ENCODE measurements around the gene TMEM181. TPM values are rescaled to one million over a fixed set of nuclear protein-coding genes. Genes with fewer than 3 reads are reported as not detected.
A peak's percentile ranks its signal among the peaks of the same experiment; 100 is the strongest.

TMEM181 gene
- total and polyA plus RNA-seq, 2 experiments from 2014 or later = 11.9 to 25.2 TPM

DNA sequence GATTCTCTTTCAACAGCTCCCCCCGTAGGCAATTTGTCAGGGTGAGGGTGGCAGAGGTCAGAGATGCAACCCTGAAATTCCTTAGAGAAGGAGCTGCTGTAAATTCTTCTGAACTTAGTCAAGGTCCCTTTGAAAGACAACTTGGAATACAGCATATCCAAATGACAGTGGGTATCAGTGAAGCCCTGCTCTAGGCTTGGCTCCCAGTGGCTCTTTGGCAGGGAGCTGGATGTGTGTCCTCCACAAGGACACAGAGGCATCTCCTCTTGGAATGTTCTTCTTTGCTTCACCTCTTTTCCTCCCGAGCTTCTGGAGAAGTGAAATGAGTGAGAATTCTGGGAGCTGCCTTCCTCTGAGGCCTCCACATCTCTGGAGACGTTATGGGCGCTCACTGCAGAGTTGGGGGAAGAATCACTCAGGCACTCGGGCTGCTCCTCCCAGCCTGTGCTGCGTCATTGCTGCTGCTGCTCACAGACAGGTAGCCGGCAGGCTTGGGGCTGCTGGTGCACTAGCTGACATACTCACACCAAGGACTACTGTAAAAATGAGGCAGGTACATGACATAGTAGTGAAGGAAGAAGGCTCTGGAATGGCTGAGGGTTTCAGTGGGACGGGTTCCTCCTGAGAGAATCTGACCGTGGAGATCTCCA is 50.6 kb downstream of the TMEM181 start (continued):
- TF ChIP-seq, protein P1, sequence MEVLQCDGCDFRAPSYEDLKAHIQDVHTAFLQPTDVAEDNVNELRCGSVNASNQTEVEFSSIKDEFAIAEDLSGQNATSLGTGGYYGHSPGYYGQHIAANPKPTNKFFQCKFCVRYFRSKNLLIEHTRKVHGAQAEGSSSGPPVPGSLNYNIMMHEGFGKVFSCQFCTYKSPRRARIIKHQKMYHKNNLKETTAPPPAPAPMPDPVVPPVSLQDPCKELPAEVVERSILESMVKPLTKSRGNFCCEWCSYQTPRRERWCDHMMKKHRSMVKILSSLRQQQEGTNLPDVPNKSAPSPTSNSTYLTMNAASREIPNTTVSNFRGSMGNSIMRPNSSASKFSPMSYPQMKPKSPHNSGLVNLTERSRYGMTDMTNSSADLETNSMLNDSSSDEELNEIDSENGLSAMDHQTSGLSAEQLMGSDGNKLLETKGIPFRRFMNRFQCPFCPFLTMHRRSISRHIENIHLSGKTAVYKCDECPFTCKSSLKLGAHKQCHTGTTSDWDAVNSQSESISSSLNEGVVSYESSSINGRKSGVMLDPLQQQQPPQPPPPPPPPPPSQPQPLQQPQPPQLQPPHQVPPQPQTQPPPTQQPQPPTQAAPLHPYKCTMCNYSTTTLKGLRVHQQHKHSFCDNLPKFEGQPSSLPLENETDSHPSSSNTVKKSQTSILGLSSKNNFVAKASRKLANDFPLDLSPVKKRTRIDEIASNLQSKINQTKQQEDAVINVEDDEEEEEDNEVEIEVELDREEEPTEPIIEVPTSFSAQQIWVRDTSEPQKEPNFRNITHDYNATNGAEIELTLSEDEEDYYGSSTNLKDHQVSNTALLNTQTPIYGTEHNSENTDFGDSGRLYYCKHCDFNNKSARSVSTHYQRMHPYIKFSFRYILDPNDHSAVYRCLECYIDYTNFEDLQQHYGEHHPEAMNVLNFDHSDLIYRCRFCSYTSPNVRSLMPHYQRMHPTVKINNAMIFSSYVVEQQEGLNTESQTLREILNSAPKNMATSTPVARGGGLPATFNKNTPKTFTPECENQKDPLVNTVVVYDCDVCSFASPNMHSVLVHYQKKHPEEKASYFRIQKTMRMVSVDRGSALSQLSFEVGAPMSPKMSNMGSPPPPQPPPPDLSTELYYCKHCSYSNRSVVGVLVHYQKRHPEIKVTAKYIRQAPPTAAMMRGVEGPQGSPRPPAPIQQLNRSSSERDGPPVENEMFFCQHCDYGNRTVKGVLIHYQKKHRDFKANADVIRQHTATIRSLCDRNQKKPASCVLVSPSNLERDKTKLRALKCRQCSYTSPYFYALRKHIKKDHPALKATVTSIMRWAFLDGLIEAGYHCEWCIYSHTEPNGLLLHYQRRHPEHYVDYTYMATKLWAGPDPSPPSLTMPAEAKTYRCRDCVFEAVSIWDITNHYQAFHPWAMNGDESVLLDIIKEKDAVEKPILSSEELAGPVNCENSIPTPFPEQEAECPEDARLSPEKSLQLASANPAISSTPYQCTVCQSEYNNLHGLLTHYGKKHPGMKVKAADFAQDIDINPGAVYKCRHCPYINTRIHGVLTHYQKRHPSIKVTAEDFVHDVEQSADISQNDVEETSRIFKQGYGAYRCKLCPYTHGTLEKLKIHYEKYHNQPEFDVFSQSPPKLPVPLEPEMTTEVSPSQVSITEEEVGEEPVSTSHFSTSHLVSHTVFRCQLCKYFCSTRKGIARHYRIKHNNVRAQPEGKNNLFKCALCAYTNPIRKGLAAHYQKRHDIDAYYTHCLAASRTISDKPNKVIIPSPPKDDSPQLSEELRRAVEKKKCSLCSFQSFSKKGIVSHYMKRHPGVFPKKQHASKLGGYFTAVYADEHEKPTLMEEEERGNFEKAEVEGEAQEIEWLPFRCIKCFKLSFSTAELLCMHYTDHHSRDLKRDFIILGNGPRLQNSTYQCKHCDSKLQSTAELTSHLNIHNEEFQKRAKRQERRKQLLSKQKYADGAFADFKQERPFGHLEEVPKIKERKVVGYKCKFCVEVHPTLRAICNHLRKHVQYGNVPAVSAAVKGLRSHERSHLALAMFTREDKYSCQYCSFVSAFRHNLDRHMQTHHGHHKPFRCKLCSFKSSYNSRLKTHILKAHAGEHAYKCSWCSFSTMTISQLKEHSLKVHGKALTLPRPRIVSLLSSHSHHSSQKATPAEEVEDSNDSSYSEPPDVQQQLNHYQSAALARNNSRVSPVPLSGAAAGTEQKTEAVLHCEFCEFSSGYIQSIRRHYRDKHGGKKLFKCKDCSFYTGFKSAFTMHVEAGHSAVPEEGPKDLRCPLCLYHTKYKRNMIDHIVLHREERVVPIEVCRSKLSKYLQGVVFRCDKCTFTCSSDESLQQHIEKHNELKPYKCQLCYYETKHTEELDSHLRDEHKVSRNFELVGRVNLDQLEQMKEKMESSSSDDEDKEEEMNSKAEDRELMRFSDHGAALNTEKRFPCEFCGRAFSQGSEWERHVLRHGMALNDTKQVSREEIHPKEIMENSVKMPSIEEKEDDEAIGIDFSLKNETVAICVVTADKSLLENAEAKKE (CRISPR knock-in tag; IDR thresholded peaks at IDR 0.05) = no peak
- no peak for TF ChIP-seq JUNB (IDR thresholded peaks at IDR 0.05; ENCODE audit: unreplicated experiment)
- no peak for TF ChIP-seq POLR2AphosphoS5 (IDR thresholded peaks at IDR 0.05; ENCODE audit: low read depth)

- H3K9me3 Mint-ChIP-seq = peaks cover 2% of the 10 kb centered on the region; the same call in 1 of the 3 replicates
- Histone ChIP-seq H3K36me3 (ENCODE audit: insufficient read depth) (no peaks in the 10 kb centered on the region; the same call in 1 of the 2 replicates), H3K79me2 (replicated peaks; ENCODE audit: insufficient read depth) (peaks cover 9% of the 10 kb centered on the region; the same call in 1 of the 2 replicates), H2AFZ (no peak overlapping the region), H3K4me1 (ENCODE audit: insufficient read depth) (peaks cover 9% of the 10 kb centered on the region), H3K9me2 (ENCODE audit: insufficient read depth) (no peaks in the 10 kb centered on the region), H3F3A (replicated peaks; ENCODE audit: low read depth) (peaks cover 4% of the 10 kb centered on the region; the same call in 1 of the 2 replicates), H3K4me2 (no peak overlapping the region), H3K27me3 (ENCODE audit: insufficient read depth) (no peaks in the 10 kb centered on the region), H3K27ac (ENCODE audit: low read depth) (peak overlapping the region; percentile 92), H4K20me1 (replicated peaks; ENCODE audit: insufficient read depth) (peaks cover 5% of the 10 kb centered on the region; the same call in 1 of the 2 replicates), H3K4me3 (no peak overlapping the region)
- peaks cover 22% of the 10 kb centered on the region for H3K4me1 Mint-ChIP-seq
- H3K36me3 Mint-ChIP-seq (ENCODE audit: low read depth) = peaks cover 81% of the 10 kb centered on the region
- H3K4me3 Mint-ChIP-seq = peak overlapping the region; percentile 45; the same call in 1 of the 3 replicates
- ATAC-seq = peak; percentile 15; the same call in 2 of the 3 replicates
- H3K27ac Mint-ChIP-seq = peak overlapping the region; percentile 95
- TF ChIP-seq ETS1 (IDR thresholded peaks at IDR 0.05) = no peak
- TF ChIP-seq POLR2AphosphoS5 (IDR thresholded peaks at IDR 0.05; ENCODE audit: low read depth) = no peak
- DNase-seq (ENCODE audit: low spot score) = no peak
- peaks cover 5% of the 10 kb centered on the region for H3K27me3 Mint-ChIP-seq (ENCODE audit: insufficient read depth, low read depth, poor library complexity)
These were observed 51.1 kb downstream of the TMEM181 start for GRCh38 chr6:158611039-158611438.

Data from GM23338 (cell line).